ENCODE results near the gene UXS1. TPM values are rescaled to one million over a fixed set of nuclear protein-coding genes. Genes with fewer than 3 reads are reported as not detected.

The UXS1 gene
- total RNA-seq, 2 donors from 2014 or later, result 33.9 to 39.9 TPM

DNA sequence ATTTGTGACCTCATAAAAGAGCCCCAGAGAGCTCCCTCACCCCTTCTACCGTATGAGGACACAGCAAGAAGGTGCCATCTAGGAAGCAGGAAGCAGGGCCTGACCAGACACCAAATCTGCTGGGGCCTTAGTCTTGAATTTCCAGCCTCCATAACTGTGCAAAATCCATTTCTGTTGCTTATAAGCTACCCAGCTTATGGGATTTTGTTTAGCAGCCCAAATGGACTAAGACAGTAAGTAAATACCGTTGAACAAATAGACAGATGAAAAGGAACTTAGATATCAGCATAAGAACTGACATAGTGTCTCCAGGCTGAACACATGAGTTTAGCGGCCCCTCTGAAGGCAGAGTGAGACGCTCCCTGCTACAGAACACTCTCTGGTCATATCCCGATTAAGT is 130.9 kb downstream of the UXS1 start:
- H3K9me3 Mint-ChIP-seq, result peaks cover 0 to 2% of the 10 kb centered on the region in 2 donors
- H3K4me1 Mint-ChIP-seq (ENCODE audit: low read depth), result peaks cover 28% of the 10 kb centered on the region
- no peak for DNase-seq
- H3K27me3 Mint-ChIP-seq (ENCODE audit: low read depth), result peaks cover 18% of the 10 kb centered on the region
- ATAC-seq (replicated peaks in 1 of 2), result no peak
- no peak overlapping the region for H3K4me3 Mint-ChIP-seq
- peaks cover 0 to 2% of the 10 kb centered on the region in 2 donors for H3K36me3 Mint-ChIP-seq (ENCODE audit: insufficient read depth in 2 of 2)
- H3K27ac Mint-ChIP-seq, result no peak overlapping the region

GRCh38 chr2:106062627-106063026 is 131.5 kb downstream of the UXS1 start:
- Mint-ChIP-seq H3K27ac (no peak overlapping the region), H3K4me1 (ENCODE audit: low read depth) (peaks cover 31% of the 10 kb centered on the region), H3K36me3 (ENCODE audit: insufficient read depth in 2 of 2) (peaks cover 0 to 2% of the 10 kb centered on the region in 2 donors), H3K27me3 (ENCODE audit: low read depth) (peaks cover 15% of the 10 kb centered on the region), H3K4me3 (no peak overlapping the region), H3K9me3 (peaks cover 0 to 2% of the 10 kb centered on the region in 2 donors)
- no peak for ATAC-seq (replicated peaks in 1 of 2)
- no peak for DNase-seq

DNA sequence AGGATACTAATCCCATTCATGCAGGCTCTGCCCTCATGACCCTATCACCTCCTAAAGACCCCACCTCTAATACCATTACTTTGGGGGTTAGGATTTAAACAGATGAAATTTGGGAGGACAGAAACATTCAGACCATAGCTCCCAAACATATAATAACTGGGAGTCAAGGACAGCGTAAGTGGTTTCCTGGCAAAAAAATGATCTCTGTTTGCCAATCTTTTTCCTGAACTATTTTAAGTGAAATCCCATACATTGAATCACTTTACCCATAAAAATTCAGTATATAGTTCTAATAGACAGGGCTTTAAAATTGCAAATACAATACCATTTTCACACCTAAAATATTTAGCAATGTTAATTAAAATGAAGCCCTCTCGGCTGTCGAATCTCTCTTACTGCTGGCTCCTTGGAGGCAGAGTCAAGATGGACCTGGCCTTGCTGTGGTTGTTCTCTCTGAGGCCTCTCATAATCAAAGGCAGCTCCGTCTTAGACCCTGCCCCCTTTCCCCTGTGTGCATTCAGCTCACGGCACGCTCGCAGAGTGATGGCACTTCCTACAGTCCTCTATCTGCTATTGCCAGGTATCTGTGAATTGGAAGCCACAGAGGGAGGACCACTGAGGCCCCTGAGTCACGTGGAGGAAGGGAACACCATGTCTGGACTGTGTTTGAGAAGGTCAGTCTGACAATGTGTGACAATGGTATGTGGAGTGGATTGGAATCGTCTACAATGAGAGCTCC is 132.3 kb downstream of the UXS1 start:
- H3K4me1 Mint-ChIP-seq (ENCODE audit: low read depth), result peaks cover 39% of the 10 kb centered on the region
- peaks cover 0 to 2% of the 10 kb centered on the region in 2 donors for H3K36me3 Mint-ChIP-seq (ENCODE audit: insufficient read depth in 2 of 2)
- no peak for ATAC-seq (replicated peaks in 1 of 2)
- H3K4me3 Mint-ChIP-seq, result no peak overlapping the region
- no peak for DNase-seq
- H3K27ac Mint-ChIP-seq, result no peak overlapping the region
- peaks cover 0 to 2% of the 10 kb centered on the region in 2 donors for H3K9me3 Mint-ChIP-seq
- H3K27me3 Mint-ChIP-seq (ENCODE audit: low read depth), result peaks cover 15% of the 10 kb centered on the region

DNA sequence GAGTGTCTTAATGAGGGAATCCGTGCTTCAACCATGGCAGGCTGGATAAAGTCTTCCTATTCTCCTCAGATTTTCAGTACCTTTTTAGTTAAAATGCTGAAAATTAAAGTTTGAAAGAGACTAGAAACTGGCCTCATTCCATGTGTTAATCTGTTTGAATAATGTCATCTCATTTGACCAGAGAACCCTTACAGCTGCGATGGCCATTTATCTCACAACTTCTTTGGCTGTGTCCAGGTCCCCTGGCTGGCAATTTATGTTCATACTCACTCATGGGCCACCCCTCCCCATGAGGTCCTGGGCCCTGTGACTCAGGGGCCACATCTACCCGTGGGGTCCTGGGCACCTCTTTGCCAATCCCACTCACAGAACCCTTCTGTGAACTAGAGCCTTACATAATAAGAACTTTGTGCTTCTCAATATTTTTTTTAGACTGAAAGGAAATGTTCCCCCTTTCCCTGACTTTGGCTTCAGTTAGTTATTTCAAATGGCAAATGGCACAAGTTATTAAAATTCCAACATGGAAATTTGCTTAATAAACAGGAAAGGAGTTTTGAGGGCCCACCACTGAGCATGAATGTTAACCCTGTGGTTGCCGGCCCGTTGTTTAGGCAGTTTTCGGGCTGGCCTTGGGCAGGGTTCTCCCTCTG is 134.6 kb downstream of the UXS1 start:
- peaks cover 0 to 2% of the 10 kb centered on the region in 2 donors for H3K36me3 Mint-ChIP-seq (ENCODE audit: insufficient read depth in 2 of 2)
- DNase-seq (no peak), ATAC-seq (replicated peaks in 1 of 2) (no peak)
- H3K27me3 Mint-ChIP-seq (ENCODE audit: low read depth), result peaks cover 4% of the 10 kb centered on the region
- H3K9me3 Mint-ChIP-seq, result peaks cover 0 to 2% of the 10 kb centered on the region in 2 donors
- peaks cover 49% of the 10 kb centered on the region for H3K4me1 Mint-ChIP-seq (ENCODE audit: low read depth)
- H3K27ac Mint-ChIP-seq, result no peak overlapping the region
- H3K4me3 Mint-ChIP-seq, result no peak overlapping the region

GRCh38 chr2:106058469-106059137 is 135.5 kb downstream of the UXS1 start:
- H3K4me3 Mint-ChIP-seq, result peak overlapping the region; percentile 11 to 51
- DNase-seq, result peak in 1 of 2 donors; percentile 11
- no peaks in the 10 kb centered on the region for H3K27me3 Mint-ChIP-seq (ENCODE audit: low read depth)
- peak; percentile 64 to 73 for ATAC-seq (replicated peaks in 1 of 2)
- H3K27ac Mint-ChIP-seq, result no peak overlapping the region
- peaks cover 59% of the 10 kb centered on the region for H3K4me1 Mint-ChIP-seq (ENCODE audit: low read depth)
- H3K36me3 Mint-ChIP-seq (ENCODE audit: insufficient read depth in 2 of 2), result peaks cover 0 to 2% of the 10 kb centered on the region in 2 donors
- peaks cover 0 to 2% of the 10 kb centered on the region in 2 donors for H3K9me3 Mint-ChIP-seq

DNA sequence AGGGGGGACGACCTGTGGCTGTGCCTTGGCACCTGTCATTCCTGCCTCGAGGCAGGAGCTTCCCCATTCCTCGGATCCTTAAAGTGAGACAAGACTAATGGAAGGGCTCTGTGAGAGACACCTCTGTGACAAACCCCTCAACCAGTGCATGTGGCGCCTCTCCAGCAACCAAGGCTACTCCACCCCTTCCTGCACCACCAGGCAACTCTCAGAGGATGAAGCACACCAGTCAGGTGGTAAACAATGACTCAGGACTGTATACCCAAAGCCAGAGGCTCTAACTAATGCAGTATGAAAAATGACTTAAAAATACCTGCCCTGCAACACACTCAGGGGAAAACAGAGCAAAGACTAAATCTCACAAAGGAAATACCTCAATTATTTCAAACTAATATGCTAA is 136.9 kb downstream of the UXS1 start:
- H3K4me3 Mint-ChIP-seq, result peak overlapping the region; percentile 1 to 4
- no peaks in the 10 kb centered on the region for H3K27me3 Mint-ChIP-seq (ENCODE audit: low read depth)
- peak; percentile 34 for DNase-seq
- peaks cover 0 to 2% of the 10 kb centered on the region in 2 donors for H3K9me3 Mint-ChIP-seq
- ATAC-seq (replicated peaks in 1 of 2), result peak; percentile 86 to 94
- H3K27ac Mint-ChIP-seq, result no peak overlapping the region
- peaks cover 0 to 2% of the 10 kb centered on the region in 2 donors for H3K36me3 Mint-ChIP-seq (ENCODE audit: insufficient read depth in 2 of 2)
- peaks cover 69% of the 10 kb centered on the region for H3K4me1 Mint-ChIP-seq (ENCODE audit: low read depth)

DNA sequence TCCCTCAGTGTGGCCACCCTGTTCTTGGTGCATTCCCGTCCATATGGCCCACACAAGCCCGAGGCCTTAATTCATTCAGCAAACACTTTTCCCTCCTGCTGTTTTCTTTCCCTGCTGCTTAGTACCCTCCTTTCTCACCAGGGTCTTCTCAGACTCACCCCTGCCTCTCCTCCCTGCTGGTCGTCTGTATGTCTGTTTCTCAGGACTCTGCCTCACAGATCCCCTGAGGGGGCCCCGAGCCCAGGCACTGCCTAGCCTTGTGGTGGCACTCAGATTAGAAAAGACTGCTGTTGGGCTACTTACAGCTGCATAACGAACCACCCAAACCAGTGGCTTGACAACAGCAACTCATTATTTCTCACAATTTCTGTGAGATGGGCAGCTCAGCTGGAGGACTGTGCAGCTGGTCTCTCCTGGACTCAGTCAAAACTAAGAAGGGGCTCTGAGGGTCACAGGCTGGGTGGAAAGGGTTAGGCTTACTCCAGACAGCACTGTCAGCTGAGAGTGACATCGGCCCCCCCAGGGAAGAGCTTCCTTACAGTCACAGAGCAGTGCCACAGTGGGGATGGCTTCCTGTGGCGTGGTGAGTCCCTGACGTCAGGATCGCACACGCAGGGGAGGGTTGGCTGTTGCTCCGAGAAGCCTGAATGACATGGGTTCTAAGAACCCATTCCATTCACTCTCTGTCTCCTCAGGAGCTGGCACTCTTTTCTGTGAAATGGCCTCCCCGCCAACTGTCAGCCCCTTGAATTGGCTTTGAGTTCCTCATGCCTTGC is 139.0 kb downstream of the UXS1 start:
- Mint-ChIP-seq H3K36me3 (ENCODE audit: insufficient read depth in 2 of 2) (peaks cover 0 to 1% of the 10 kb centered on the region in 2 donors), H3K27ac (no peak overlapping the region), H3K4me1 (ENCODE audit: low read depth) (peaks cover 67% of the 10 kb centered on the region), H3K27me3 (ENCODE audit: low read depth) (no peaks in the 10 kb centered on the region), H3K4me3 (no peak overlapping the region), H3K9me3 (peaks cover under 1 to 4% of the 10 kb centered on the region in 2 donors)
- DNase-seq, result peak in 1 of 2 donors; percentile 9
- ATAC-seq (replicated peaks in 1 of 2), result peak; percentile 19 to 34

DNA sequence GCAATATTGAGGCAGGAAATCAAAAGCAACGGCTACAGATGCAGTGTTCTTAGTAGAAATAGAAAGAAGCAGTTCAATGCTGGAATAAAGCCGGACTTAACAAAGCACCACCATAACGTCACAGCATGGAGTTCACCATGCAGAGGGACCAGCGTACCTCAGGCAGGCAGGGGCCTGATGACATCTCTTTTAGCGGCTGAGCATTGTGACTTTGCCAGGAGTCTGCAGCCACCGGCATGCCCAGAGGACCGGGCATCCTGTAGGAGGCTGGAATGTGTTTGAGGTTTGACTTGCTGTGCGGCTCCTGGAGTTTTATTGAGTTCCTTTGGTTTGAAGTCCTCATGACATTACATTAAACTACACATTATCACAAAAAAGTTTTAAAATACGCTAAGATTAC is 139.8 kb downstream of the UXS1 start:
- DNase-seq (no peak), ATAC-seq (replicated peaks in 1 of 2) (no peak)
- no peak overlapping the region for H3K27ac Mint-ChIP-seq
- H3K36me3 Mint-ChIP-seq (ENCODE audit: insufficient read depth in 2 of 2), result no peaks in the 10 kb centered on the region
- no peaks in the 10 kb centered on the region for H3K27me3 Mint-ChIP-seq (ENCODE audit: low read depth)
- H3K4me1 Mint-ChIP-seq (ENCODE audit: low read depth), result peaks cover 63% of the 10 kb centered on the region
- no peak overlapping the region for H3K4me3 Mint-ChIP-seq
- H3K9me3 Mint-ChIP-seq, result peaks cover 0 to 4% of the 10 kb centered on the region in 2 donors

DNA sequence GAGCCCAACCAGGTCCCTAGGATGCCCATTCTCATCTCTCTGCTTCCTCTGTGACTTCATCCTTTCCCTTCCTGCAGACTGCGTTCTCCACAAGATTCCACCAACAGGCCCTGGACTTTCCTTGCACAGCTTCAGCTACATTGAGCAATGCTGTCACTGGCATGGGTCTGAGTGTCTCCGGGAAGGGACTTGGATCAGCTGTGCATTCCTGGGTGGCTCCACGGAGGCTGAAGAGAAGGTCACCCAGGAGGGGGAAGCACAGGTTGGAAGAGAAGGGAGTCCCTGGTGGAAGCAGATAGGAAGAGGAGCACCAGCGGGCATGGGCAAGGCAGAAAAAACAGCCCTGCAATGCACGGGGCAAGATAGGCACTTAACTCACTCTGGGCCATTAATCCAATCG is 140.5 kb downstream of the UXS1 start:
- no peak overlapping the region for H3K4me3 Mint-ChIP-seq
- H3K27me3 Mint-ChIP-seq (ENCODE audit: low read depth), result no peaks in the 10 kb centered on the region
- ATAC-seq (replicated peaks in 1 of 2), result no peak
- no peak for DNase-seq
- no peaks in the 10 kb centered on the region for H3K36me3 Mint-ChIP-seq (ENCODE audit: insufficient read depth in 2 of 2)
- no peak overlapping the region for H3K27ac Mint-ChIP-seq
- H3K9me3 Mint-ChIP-seq, result peaks cover 0 to 4% of the 10 kb centered on the region in 2 donors
- peaks cover 55% of the 10 kb centered on the region for H3K4me1 Mint-ChIP-seq (ENCODE audit: low read depth)

- ATAC-seq (replicated peaks in 1 of 2) (no peak), DNase-seq (no peak)
- Mint-ChIP-seq H3K27me3 (ENCODE audit: low read depth) (no peaks in the 10 kb centered on the region), H3K9me3 (peaks cover 0 to 4% of the 10 kb centered on the region in 2 donors), H3K27ac (no peak overlapping the region), H3K36me3 (ENCODE audit: insufficient read depth in 2 of 2) (no peaks in the 10 kb centered on the region), H3K4me3 (peak overlapping the region in 1 of 2 donors; percentile 46), H3K4me1 (ENCODE audit: low read depth) (peaks cover 51% of the 10 kb centered on the region)
These were observed 141.0 kb downstream of the UXS1 start for GRCh38 chr2:106053116-106053515.

GRCh38 chr2:106044859-106045258 is 149.2 kb downstream of the UXS1 start:
- H3K27ac Mint-ChIP-seq, result no peak overlapping the region
- H3K36me3 Mint-ChIP-seq (ENCODE audit: insufficient read depth in 2 of 2), result no peaks in the 10 kb centered on the region
- H3K4me1 Mint-ChIP-seq (ENCODE audit: low read depth), result peaks cover 5% of the 10 kb centered on the region
- no peak for DNase-seq
- H3K27me3 Mint-ChIP-seq (ENCODE audit: low read depth), result no peaks in the 10 kb centered on the region
- H3K9me3 Mint-ChIP-seq, result no peaks in the 10 kb centered on the region
- no peak overlapping the region for H3K4me3 Mint-ChIP-seq
- ATAC-seq (replicated peaks in 1 of 2), result no peak

GRCh38 chr2:106044021-106044420 is 150.1 kb downstream of the UXS1 start:
- Mint-ChIP-seq H3K4me1 (ENCODE audit: low read depth) (peaks cover 5% of the 10 kb centered on the region), H3K27me3 (ENCODE audit: low read depth) (no peaks in the 10 kb centered on the region), H3K4me3 (no peak overlapping the region), H3K36me3 (ENCODE audit: insufficient read depth in 2 of 2) (no peaks in the 10 kb centered on the region), H3K9me3 (no peaks in the 10 kb centered on the region), H3K27ac (no peak overlapping the region)
- DNase-seq (no peak), ATAC-seq (replicated peaks in 1 of 2) (no peak)
